Mucosa of gallbladder (tissue), 1 donor: ENCODE data around the gene OGT. TPM values are rescaled to one million over a fixed set of nuclear protein-coding genes. Genes with fewer than 3 reads are reported as not detected.
"Not testable (repeated sequence)": the region's sequence is repeated elsewhere in the genome, so short reads cannot be mapped to it uniquely, and the experiment has no call there.

Experiments used
- DNase-seq: peaks from one replicate; pipeline ENCODE4 v3.0.0-alpha.2; 2020; ENCODE audit warnings: low spot score
- total RNA-seq: library from RNA; stranded (reverse); gene quantifications from one replicate; pipeline ENCODE4 v1.2.1, GENCODE V29; 2021
- donor health status: DM: no; HTN: no; CAD: no.

OGT gene
- total RNA-seq, 1 donor from 2014 or later: 139 TPM

- DNase-seq: no peak
These were observed 7.9 kb downstream of the OGT start for GRCh38 chrX:71540801-71541200.

- no peak for DNase-seq
These were observed 8.5 kb downstream of the OGT start for GRCh38 chrX:71541210-71542022.

GRCh38 chrX:71542411-71542810 is 9.5 kb downstream of the OGT start:
- no peak for DNase-seq

GRCh38 chrX:71542825-71543224 is 9.9 kb downstream of the OGT start:
- DNase-seq: no peak

- no peak for DNase-seq
These were observed 10.4 kb downstream of the OGT start for GRCh38 chrX:71543316-71543715.

- no peak for DNase-seq
These were observed 12.5 kb downstream of the OGT start for GRCh38 chrX:71545364-71545763.

- DNase-seq: no peak
These were observed 14.0 kb downstream of the OGT start for GRCh38 chrX:71546879-71547278.

- DNase-seq: no peak
These were observed 14.4 kb downstream of the OGT start for GRCh38 chrX:71547339-71547738.

- no peak for DNase-seq
These were observed 17.1 kb downstream of the OGT start for GRCh38 chrX:71549986-71550385.

- no peak for DNase-seq
These were observed 17.7 kb downstream of the OGT start for GRCh38 chrX:71550578-71550977.

- DNase-seq: no peak
These were observed 23.1 kb downstream of the OGT start for GRCh38 chrX:71556036-71556435.

- DNase-seq: no peak
These were observed 26.0 kb downstream of the OGT start for GRCh38 chrX:71558920-71559319.

GRCh38 chrX:71559773-71560172 is 26.9 kb downstream of the OGT start:
- not testable (repeated sequence) for DNase-seq

GRCh38 chrX:71563921-71564320 is 31.0 kb downstream of the OGT start:
- no peak for DNase-seq

- DNase-seq: no peak
These were observed 32.7 kb downstream of the OGT start for GRCh38 chrX:71565474-71566041.

GRCh38 chrX:71571390-71571789 is 38.5 kb downstream of the OGT start:
- DNase-seq: not testable (repeated sequence)

GRCh38 chrX:71573590-71573989 is 40.7 kb downstream of the OGT start:
- no peak for DNase-seq

- DNase-seq: no peak
These were observed 44.8 kb downstream of the OGT start for GRCh38 chrX:71577682-71578081.

GRCh38 chrX:71578253-71579135 is 45.6 kb downstream of the OGT start, which contains the start of gene GCNA:
TSS of gene GCNA (plus strand) at chrX:71578437. CDS start at chrX:71580822, 2,385 bp downstream.
- no peak for DNase-seq

GRCh38 chrX:71579136-71579989 is 46.5 kb downstream of the OGT start:
- DNase-seq: no peak

GRCh38 chrX:71579990-71580380 is 47.1 kb downstream of the OGT start:
- no peak for DNase-seq
